Measurements from ENCODE around the gene RNU1-4. TPM values are rescaled to one million over a fixed set of nuclear protein-coding genes. Genes with fewer than 3 reads are reported as not detected.
A peak's percentile ranks its signal among the peaks of the same experiment; 100 is the strongest.
"Not testable (repeated sequence)": the region's sequence is repeated elsewhere in the genome, so short reads cannot be mapped to it uniquely, and the experiment has no call there.

RNU1-4 gene
- total RNA-seq, 2 donors from 2014 or later = under 0.01 TPM

- not testable (repeated sequence) for H3K36me3 ChIP-seq; DNase-seq (ENCODE audit: low spot score); H3K27ac ChIP-seq
These were observed 27.7 kb upstream of the RNU1-4 start for GRCh38 chr1:16712582-16712981.

GRCh38 chr1:16712984-16713383 is 27.3 kb upstream of the RNU1-4 start:
- H3K4me1 ChIP-seq (replicated peaks); intact Hi-C loops (cut with DNase I); H3K4me3 ChIP-seq; H3K9me3 ChIP-seq; DNase-seq (ENCODE audit: low spot score); H3K36me3 ChIP-seq; H3K27me3 ChIP-seq (replicated peaks; ENCODE audit: insufficient read depth); H3K27ac ChIP-seq: not testable (repeated sequence)
- 90% methylated on average over 3 of the region's 6 CpGs for WGBS

More at GRCh38 chr1:16712582-16712981, 27.7 kb upstream of the RNU1-4 start:
- H3K4me3 ChIP-seq; H3K27me3 ChIP-seq (replicated peaks; ENCODE audit: insufficient read depth); H3K4me1 ChIP-seq (replicated peaks); intact Hi-C loops (cut with DNase I); H3K9me3 ChIP-seq: not testable (repeated sequence)
- 69% methylated on average over 14 of the region's 14 CpGs for WGBS

GRCh38 chr1:16713480-16713879 is 26.8 kb upstream of the RNU1-4 start:
- H3K9me3 ChIP-seq; H3K36me3 ChIP-seq; H3K4me3 ChIP-seq; DNase-seq (ENCODE audit: low spot score); H3K27ac ChIP-seq; H3K27me3 ChIP-seq (replicated peaks; ENCODE audit: insufficient read depth); intact Hi-C loops (cut with DNase I); H3K4me1 ChIP-seq (replicated peaks): not testable (repeated sequence)
- 64% methylated on average over 4 of the region's 10 CpGs for WGBS

DNA sequence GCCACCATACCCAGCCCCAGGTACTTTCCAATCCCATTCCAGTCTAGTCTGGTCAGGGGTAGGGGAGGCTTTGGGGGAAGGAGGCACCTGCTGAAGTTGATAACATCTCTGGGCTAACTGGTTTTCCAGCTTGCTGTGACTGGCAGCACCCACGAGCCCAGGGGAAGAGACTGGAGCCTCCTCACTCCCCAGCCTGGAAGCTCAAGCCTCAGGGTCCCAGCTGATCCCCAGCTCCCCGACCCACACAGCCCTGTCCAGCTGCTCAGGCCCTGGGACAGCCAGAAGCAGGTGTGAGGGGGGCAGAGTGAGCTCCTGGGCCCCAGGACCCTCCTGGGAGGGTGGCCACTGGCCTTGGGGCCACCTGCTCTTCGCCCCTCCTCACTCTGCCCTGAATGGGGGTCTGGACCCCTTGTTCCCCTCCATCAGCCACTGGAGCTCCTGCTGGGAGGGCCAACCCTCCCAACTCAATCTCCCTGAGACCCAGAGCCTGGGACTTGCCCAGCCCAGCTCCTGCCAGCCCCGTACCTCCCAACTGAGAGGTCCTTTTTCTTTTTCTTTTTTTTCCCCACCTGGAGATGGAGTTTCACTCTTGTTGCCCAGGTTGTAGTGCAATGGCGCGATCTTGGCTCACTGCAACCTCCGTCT is 23.5 kb upstream of the RNU1-4 start:
- no peaks in the 10 kb centered on the region for H3K4me1 ChIP-seq (replicated peaks)
- DNase-seq (ENCODE audit: low spot score) = peak; percentile 26
- H3K4me3 ChIP-seq = no peak overlapping the region
- no peaks in the 10 kb centered on the region for H3K27me3 ChIP-seq (replicated peaks; ENCODE audit: insufficient read depth)
- no peak overlapping the region for H3K27ac ChIP-seq
- no peaks in the 10 kb centered on the region for H3K9me3 ChIP-seq
- 78% methylated on average over 7 of the region's 7 CpGs for WGBS
- intact Hi-C loops (cut with DNase I) = no loop called here
- H3K36me3 ChIP-seq = no peaks in the 10 kb centered on the region
- TF ChIP-seq POLR2A (IDR thresholded peaks at IDR 0.05) (no peak), POLR2AphosphoS5 (IDR thresholded peaks at IDR 0.05) (no peak)
- TF ChIP-seq, protein P1, sequence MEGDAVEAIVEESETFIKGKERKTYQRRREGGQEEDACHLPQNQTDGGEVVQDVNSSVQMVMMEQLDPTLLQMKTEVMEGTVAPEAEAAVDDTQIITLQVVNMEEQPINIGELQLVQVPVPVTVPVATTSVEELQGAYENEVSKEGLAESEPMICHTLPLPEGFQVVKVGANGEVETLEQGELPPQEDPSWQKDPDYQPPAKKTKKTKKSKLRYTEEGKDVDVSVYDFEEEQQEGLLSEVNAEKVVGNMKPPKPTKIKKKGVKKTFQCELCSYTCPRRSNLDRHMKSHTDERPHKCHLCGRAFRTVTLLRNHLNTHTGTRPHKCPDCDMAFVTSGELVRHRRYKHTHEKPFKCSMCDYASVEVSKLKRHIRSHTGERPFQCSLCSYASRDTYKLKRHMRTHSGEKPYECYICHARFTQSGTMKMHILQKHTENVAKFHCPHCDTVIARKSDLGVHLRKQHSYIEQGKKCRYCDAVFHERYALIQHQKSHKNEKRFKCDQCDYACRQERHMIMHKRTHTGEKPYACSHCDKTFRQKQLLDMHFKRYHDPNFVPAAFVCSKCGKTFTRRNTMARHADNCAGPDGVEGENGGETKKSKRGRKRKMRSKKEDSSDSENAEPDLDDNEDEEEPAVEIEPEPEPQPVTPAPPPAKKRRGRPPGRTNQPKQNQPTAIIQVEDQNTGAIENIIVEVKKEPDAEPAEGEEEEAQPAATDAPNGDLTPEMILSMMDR (IDR thresholded peaks at IDR 0.05) = no peak

GRCh38 chr1:16717336-16718098 is 22.8 kb upstream of the RNU1-4 start:
- DNase-seq (ENCODE audit: low spot score) = no peak
- intact Hi-C loops (cut with DNase I) = no loop called here
- Histone ChIP-seq H3K27ac (no peak overlapping the region), H3K27me3 (replicated peaks; ENCODE audit: insufficient read depth) (no peaks in the 10 kb centered on the region), H3K4me3 (no peak overlapping the region), H3K9me3 (no peaks in the 10 kb centered on the region), H3K4me1 (replicated peaks) (no peaks in the 10 kb centered on the region), H3K36me3 (no peaks in the 10 kb centered on the region)
- TF ChIP-seq POLR2A (IDR thresholded peaks at IDR 0.05) = no peak
- TF ChIP-seq, protein P1 (IDR thresholded peaks at IDR 0.05) = no peak
- no peak for TF ChIP-seq POLR2AphosphoS5 (IDR thresholded peaks at IDR 0.05)
- WGBS = 63% methylated on average over 20 of the region's 20 CpGs

- H3K4me1 ChIP-seq (replicated peaks); DNase-seq (ENCODE audit: low spot score); intact Hi-C loops (cut with DNase I): not testable (repeated sequence)
These were observed 22.0 kb upstream of the RNU1-4 start for GRCh38 chr1:16718099-16718907.

More at GRCh38 chr1:16718099-16718907, 22.0 kb upstream of the RNU1-4 start:
- not testable (repeated sequence) for H3K4me3 ChIP-seq; H3K27ac ChIP-seq; H3K9me3 ChIP-seq; H3K27me3 ChIP-seq (replicated peaks; ENCODE audit: insufficient read depth); H3K36me3 ChIP-seq
- WGBS = 94% methylated on average over 14 of the region's 14 CpGs

Measured in prostate gland (tissue), 2 donors.